H1 (cell line): ENCODE results near the gene ACBD4. TPM values are rescaled to one million over a fixed set of nuclear protein-coding genes. Genes with fewer than 3 reads are reported as not detected.

Experiments
- CTCF ChIA-PET: fragments of 300-600 bp; sonication (Branson Sonifier 250); formaldehyde crosslinking; loops from one replicate; lab custom pipeline; 2021; ENCODE audit not compliant: partially characterized antibody; lab: Charles Lee
- POLR2A ChIA-PET: fragments of 300-600 bp; sonication (Branson Sonifier 250); formaldehyde crosslinking; loops from one replicate; lab custom pipeline; 2021; ENCODE audit warnings: inconsistent platforms; ENCODE audit not compliant: partially characterized antibody; lab: Charles Lee
- DNase-seq, 2 experiments: peaks; one replicate each; pipeline versions ENCODE4 v3.0.0 to v3.0.0-alpha.2; 2010 to 2022; ENCODE audit warnings: low spot score in 2 of 2, low read depth in 1 of 2, mixed read lengths in 1 of 2
- FAIRE-seq: peaks from 2 replicates; lab custom pipeline; 2011; peaks lifted over from hg19 to GRCh38; lab: Jason Lieb, UNC
- H2AFZ ChIP-seq: 2 replicates; pipeline ENCODE4 v1.8.1; 2012; ENCODE audit warnings: low read length, inconsistent platforms
- H2AK5ac ChIP-seq: 2 replicates; pipeline ENCODE4 v1.6.1; 2013; ENCODE audit warnings: low read depth, low read length
- H2BK120ac ChIP-seq: replicated peaks from 2 replicates; pipeline ENCODE3; 2013; ENCODE audit warnings: low read depth, low read length, inconsistent platforms
- H2BK12ac ChIP-seq: 2 replicates; pipeline ENCODE4 v1.6.1; 2013; ENCODE audit warnings: low read depth, low read length
- H2BK15ac ChIP-seq: 2 replicates; pipeline ENCODE4 v1.6.1; 2013; ENCODE audit warnings: low read length
- H2BK20ac ChIP-seq: 2 replicates; pipeline ENCODE4 v1.6.1; 2013; ENCODE audit warnings: low read length
- H2BK5ac ChIP-seq: 2 replicates; pipeline ENCODE4 v1.6.1; 2013; ENCODE audit warnings: low read depth, low read length
- H3K14ac ChIP-seq: 2 replicates; pipeline ENCODE4 v1.6.1; 2013; ENCODE audit warnings: inconsistent platforms; ENCODE audit not compliant: insufficient read length
- H3K18ac ChIP-seq: 2 replicates; pipeline ENCODE4 v1.6.1; 2013; ENCODE audit warnings: low read length; ENCODE audit errors: extremely low read depth
- H3K23ac ChIP-seq: 2 replicates; pipeline ENCODE4 v1.6.1; 2013; ENCODE audit warnings: inconsistent platforms; ENCODE audit not compliant: insufficient read length
- H3K23me2 ChIP-seq: 2 replicates; pipeline ENCODE4 v1.6.1; 2013; ENCODE audit warnings: low read depth, low read length
- H3K27ac ChIP-seq: 2 replicates; pipeline ENCODE4 v1.6.1; 2011; ENCODE audit warnings: low read depth, low read length, inconsistent platforms
- H3K27me3 ChIP-seq, 4 experiments: replicated peaks in 1 of 4; 1 replicate in 1 of 4; 2 replicates in 3 of 4; pipeline versions ENCODE4 v1.6.1 to v1.8.1; 2011 to 2013; ENCODE audit warnings: low read length in 3 of 4, mild to moderate bottlenecking in 3 of 4, inconsistent platforms in 2 of 4, mixed read lengths in 2 of 4, moderate library complexity in 1 of 4; ENCODE audit not compliant: control insufficient read depth in 3 of 4, insufficient read depth in 3 of 4; ENCODE audit errors: extremely low read depth in 1 of 4
- H3K36me3 ChIP-seq, 4 experiments: 2 replicates each; pipeline versions ENCODE4 v1.6.1 to v1.8.1; 2011 to 2013; ENCODE audit warnings: mild to moderate bottlenecking in 4 of 4, low read length in 3 of 4, moderate library complexity in 2 of 4, control low read depth in 1 of 4, inconsistent platforms in 1 of 4; ENCODE audit not compliant: insufficient read depth in 4 of 4, control insufficient read depth in 2 of 4
- H3K4ac ChIP-seq: replicated peaks from 2 replicates; pipeline ENCODE3; 2013; ENCODE audit warnings: low read length, low read depth, mixed read lengths, inconsistent platforms; ENCODE audit not compliant: insufficient read length
- H3K4me1 ChIP-seq, 4 experiments: replicated peaks in 1 of 4; 1 replicate in 1 of 4; 2 replicates in 3 of 4; pipeline versions ENCODE4 v1.6.1 to v1.8.1; 2011 to 2013; ENCODE audit warnings: low read length in 3 of 4, inconsistent platforms in 2 of 4, mixed read lengths in 1 of 4; ENCODE audit not compliant: insufficient read depth in 4 of 4, control insufficient read depth in 3 of 4
- H3K4me2 ChIP-seq, 2 experiments: 2 replicates each; pipeline versions ENCODE4 v1.6.1 to v1.8.1; 2011 to 2013; ENCODE audit warnings: low read depth in 2 of 2, low read length in 2 of 2, control low read depth in 1 of 2, inconsistent platforms in 1 of 2, mild to moderate bottlenecking in 1 of 2; ENCODE audit not compliant: insufficient read depth in 1 of 2
- H3K4me3 ChIP-seq, 4 experiments: fragments of 200-600, 300-600 bp in 1 of 4; sonication (generic), shearing (Covaris generic), sonication (Bioruptor Twin) in 1 of 4; 2 replicates each; pipeline versions ENCODE4 v1.5.1 to v1.8.1; 2011 to 2016; ENCODE audit warnings: low read length in 4 of 4, low read depth in 3 of 4, control low read depth in 2 of 4, inconsistent platforms in 2 of 4, mild to moderate bottlenecking in 2 of 4, mixed read lengths in 1 of 4, moderate library complexity in 1 of 4; ENCODE audit not compliant: insufficient read depth in 2 of 4; ENCODE audit errors: extremely low read depth in 1 of 4
- H3K56ac ChIP-seq: replicated peaks from 2 replicates; pipeline ENCODE3; 2013; ENCODE audit warnings: low read depth, mild to moderate bottlenecking, mixed read lengths, low read length, inconsistent platforms; ENCODE audit not compliant: insufficient read length
- H3K79me1 ChIP-seq: 2 replicates; pipeline ENCODE4 v1.6.1; 2013; ENCODE audit warnings: low read depth, low read length, control low read depth
- H3K79me2 ChIP-seq, 2 experiments: 2 replicates each; pipeline versions ENCODE4 v1.6.1 to v1.8.1; 2012 to 2013; ENCODE audit warnings: low read length in 2 of 2, mild to moderate bottlenecking in 2 of 2, inconsistent platforms in 1 of 2; ENCODE audit not compliant: insufficient read depth in 2 of 2, control insufficient read depth in 1 of 2
- H3K9ac ChIP-seq, 4 experiments: replicated peaks in 1 of 4; 1 replicate in 1 of 4; 2 replicates in 3 of 4; pipeline versions ENCODE4 v1.6.1 to v1.8.1; 2011 to 2013; ENCODE audit warnings: low read depth in 3 of 4, low read length in 3 of 4, control low read depth in 2 of 4, mild to moderate bottlenecking in 2 of 4, moderate library complexity in 2 of 4, inconsistent platforms in 1 of 4; ENCODE audit errors: extremely low read depth in 1 of 4
- H3K9me3 ChIP-seq, 2 experiments: 2 replicates each; pipeline versions ENCODE4 v1.6.1 to v1.8.1; 2012 to 2013; ENCODE audit warnings: mild to moderate bottlenecking in 2 of 2, moderate library complexity in 2 of 2, control low read depth in 1 of 2, inconsistent platforms in 1 of 2, low read depth in 1 of 2, low read length in 1 of 2, mixed read lengths in 1 of 2; ENCODE audit not compliant: insufficient read depth in 2 of 2
- H4K20me1 ChIP-seq, 2 experiments: replicated peaks in 1 of 2; 2 replicates each; pipeline versions ENCODE3 to v1.8.1; 2011 to 2013; ENCODE audit warnings: inconsistent platforms in 2 of 2, low read length in 2 of 2, mild to moderate bottlenecking in 1 of 2; ENCODE audit not compliant: insufficient read depth in 2 of 2, control insufficient read depth in 1 of 2
- H4K5ac ChIP-seq: 2 replicates; pipeline ENCODE4 v1.6.1; 2013; ENCODE audit warnings: low read length, low read depth, mixed read lengths, inconsistent platforms; ENCODE audit not compliant: insufficient read length
- H4K8ac ChIP-seq: 2 replicates; pipeline ENCODE4 v1.8.0; 2013; ENCODE audit warnings: mild to moderate bottlenecking, moderate library complexity, low read length, inconsistent platforms; ENCODE audit not compliant: insufficient read depth; ENCODE audit errors: extremely low read depth
- H4K91ac ChIP-seq: replicated peaks from 2 replicates; pipeline ENCODE3; 2013; ENCODE audit warnings: low read length, mixed read lengths, inconsistent platforms; ENCODE audit not compliant: insufficient read length
- CTCF ChIP-seq, 3 experiments: IDR thresholded peaks; 1 replicate in 2 of 3; 2 replicates in 1 of 3; pipeline versions ENCODE4 v1.5.1 to v1.6.1; 2011; ENCODE audit warnings: low read length in 3 of 3, mild to moderate bottlenecking in 3 of 3, inconsistent platforms in 2 of 3, low read depth in 1 of 3, moderate library complexity in 1 of 3; ENCODE audit not compliant: insufficient read depth in 1 of 3; ENCODE audit errors: control extremely low read depth in 1 of 3
- GABPA ChIP-seq: IDR thresholded peaks from 2 replicates; pipeline ENCODE4 v1.6.1; 2011; ENCODE audit warnings: mild to moderate bottlenecking, low read length, moderate library complexity, borderline replicate concordance; ENCODE audit not compliant: insufficient read depth
- GTF2F1 ChIP-seq: IDR thresholded peaks from 2 replicates; pipeline ENCODE4 v1.6.1; 2012; ENCODE audit warnings: low read depth, low read length, improper control_type of control experiment, borderline replicate concordance
- JUN ChIP-seq: IDR thresholded peaks from 2 replicates; pipeline ENCODE4 v1.6.1; 2011; ENCODE audit warnings: low read depth, mild to moderate bottlenecking, improper control_type of control experiment, low read length
- SAP30 ChIP-seq: fragments of 300-600 bp; sonication (generic); IDR thresholded peaks from 2 replicates; pipeline ENCODE4 v1.7.1; 2012; ENCODE audit warnings: low read length, moderate library complexity, mild to moderate bottlenecking, inconsistent platforms; ENCODE audit not compliant: insufficient read depth, insufficient replicate concordance
- SIRT6 ChIP-seq: IDR thresholded peaks from one replicate; pipeline ENCODE4 v1.7.1; 2012; ENCODE audit warnings: low read length, inconsistent platforms
- SIX5 ChIP-seq: IDR thresholded peaks from 2 replicates; pipeline ENCODE4 v1.6.1; 2011; ENCODE audit warnings: mild to moderate bottlenecking, low read depth, low read length
- TAF7 ChIP-seq: optimal IDR thresholded peaks from 2 replicates; pipeline ENCODE3; 2011; ENCODE audit warnings: low read depth, mild to moderate bottlenecking, inconsistent platforms, low read length, moderate library complexity, borderline replicate concordance
- ZNF274 ChIP-seq: IDR thresholded peaks from 2 replicates; pipeline ENCODE4 v1.7.0; 2012; ENCODE audit warnings: low read length, borderline replicate concordance; ENCODE audit errors: extremely low read depth
- WGBS, 2 experiments: shearing (Covaris generic) in 1 of 2; methylation state at CpG; one replicate each; pipeline versions ENCODE4 v1.1.6 to v1.1.7; 2013 to 2015; ENCODE audit warnings: low lambda C conversion rate in 2 of 2, mixed read lengths in 2 of 2, inconsistent platforms in 1 of 2, low coverage in 1 of 2, missing lambda C conversion rate in 1 of 2; ENCODE audit not compliant: insufficient replicate concordance in 2 of 2, insufficient coverage in 1 of 2, insufficient read length in 1 of 2; ENCODE audit errors: extremely low coverage in 1 of 2, missing lambda C conversion rate in 1 of 2; 5-methylcytosine and 5-hydroxymethylcytosine counted together
- polyA plus RNA-seq, 7 experiments: library from polyadenylated mRNA; depleted of rRNA in 3 of 7; stranded (reverse) in 5 of 7; unstranded in 2 of 7; fragments of >200 nt in 5 of 7; fragments of 200-250 nt in 2 of 7; gene quantifications; 1 replicate in 5 of 7; 2 replicates in 1 of 7; 4 replicates in 1 of 7; pipeline versions ENCODE4 v1.2.1 to v1.2.3, GENCODE V29; 2011 to 2013; ENCODE audit warnings: missing spikeins in 2 of 7, mixed read lengths in 2 of 7
- total RNA-seq: library from RNA; stranded (reverse); fragmentation: NEBNext Ultra II Directional; extraction: Animal tissue kit (Norgen Biotek cat#: 25700); gene quantifications from 2 replicates; pipeline ENCODE4 v1.2.1, GENCODE V29; 2021

Gene ACBD4
- total and polyA plus RNA-seq, 2 of the 8 experiments (the other 6 are each of a cell fraction or from before 2014, with no cell fraction given): 7.3 to 10.7 TPM

GRCh38 chr17:45147581-45148182, 12.2 kb downstream of the ACBD4 start:
- H2BK5ac ChIP-seq: peak overlapping the region; percentile 90
- peak overlapping the region; percentile 77 for H3K56ac ChIP-seq
- peaks cover 5 to 10% of the 10 kb centered on the region in 2 experiments for H4K20me1 ChIP-seq
- H3K18ac ChIP-seq: peak overlapping the region; percentile 82; the same call in 1 of the 2 replicates
- no peaks in the 10 kb centered on the region for H3K36me3 ChIP-seq
- H2BK15ac ChIP-seq: peak overlapping the region; percentile 18; the same call in 1 of the 2 replicates
- H3K9me3 ChIP-seq: no peaks in the 10 kb centered on the region
- H3K79me1 ChIP-seq: peaks cover 3% of the 10 kb centered on the region; the same call in 1 of the 2 replicates
- no peak for FAIRE-seq
- peak in 1 of 2 experiments; percentile 89 for DNase-seq
- peak overlapping the region; percentile 68 to 93 (median 74) for H3K4me3 ChIP-seq
- peaks cover 0 to 26% of the 10 kb centered on the region in 2 experiments; a peak in 2 of 4 replicates for H3K79me2 ChIP-seq
- H4K5ac ChIP-seq: peak overlapping the region; percentile 95
- peaks cover 22% of the 10 kb centered on the region for H3K23me2 ChIP-seq
- peak overlapping the region; percentile 71 for H2BK120ac ChIP-seq
- H4K8ac ChIP-seq: peak overlapping the region; percentile 69; the same call in 1 of the 2 replicates
- peak overlapping the region; percentile 27; the same call in 1 of the 2 replicates for H2AFZ ChIP-seq
- H3K23ac ChIP-seq: no peak overlapping the region
- 2% methylated on average over 38 of the region's 38 CpGs; no CpG with 5 or more reads in 1 of the 2 experiments for WGBS, 2 experiments
- CTCF ChIA-PET: interaction anchor here (0.7 to 9.4 kb wide), 11 partner anchors 14 to 136 kb away, joined by 3 to 187 read pairs (median 12); partner anchors contain the start of genes FMNL1 and HEXIM2
- peak overlapping the region; percentile 88 to 96 (median 94) for H3K9ac ChIP-seq
- peak overlapping the region; percentile 68 to 70 for H3K4me2 ChIP-seq
- POLR2A ChIA-PET: interaction anchor here (0.7 to 20.3 kb wide), 44 partner anchors 15 to 278 kb away, joined by 3 to 1076 read pairs (median 4); partner anchors contain the start of genes ACBD4, FMNL1, HEXIM2 and PLCD3
- H2AK5ac ChIP-seq: no peak overlapping the region
- no peak overlapping the region for H3K4ac ChIP-seq
- H3K4me1 ChIP-seq: peaks cover 3 to 23% (median 19%) of the 10 kb centered on the region in 4 experiments
- H2BK12ac ChIP-seq: peak overlapping the region; percentile 82; the same call in 1 of the 2 replicates
- H2BK20ac ChIP-seq: no peak overlapping the region
- H4K91ac ChIP-seq: peak overlapping the region; percentile 81
- H3K27ac ChIP-seq: peak overlapping the region; percentile 99
- no peak overlapping the region for H3K14ac ChIP-seq
- H3K27me3 ChIP-seq: no peaks in the 10 kb centered on the region
- no peak for TF ChIP-seq GABPA
- no peak for TF ChIP-seq GTF2F1
- TF ChIP-seq JUN: no peak
- TF ChIP-seq TAF7: peak; percentile 64
- TF ChIP-seq SIRT6: no peak
- TF ChIP-seq CTCF (IDR thresholded peaks at IDR 0.05; ENCODE audit: control extremely low read depth in 1 of 3, insufficient read depth in 1 of 3, low read depth in 1 of 3, low read length in 3 of 3): no peak
- no peak for TF ChIP-seq SAP30
- no peak for TF ChIP-seq ZNF274
- 0 out of 2 replicates have a peak, but pooled peaks have one; percentile 43 for TF ChIP-seq SIX5
